Stimulated activated naive B cell treated with anti-CD40 and anti-IgM and Interleukin-4, amounts not matched to agents 10 μg/mL and 1 μg/mL and 100 μg/mL, for 72 hours (primary cell): ENCODE data around the gene LRP1.
A peak's percentile ranks its signal among the peaks of the same experiment; 100 is the strongest.

Source experiments
- ATAC-seq, 2 donors: fragments of 150-1000 bp; cut with Tn5 transposase; replicated peaks; 2 replicates each; pipeline ENCODE4 v1.10.0; 2021; ENCODE audit warnings: moderate library complexity in 1 of 2
- DNase-seq: peaks from one replicate; pipeline ENCODE4 v3.0.0; 2021
- H3K27ac Mint-ChIP-seq: one replicate; pipeline ENCODE4 v1.8.0; 2022; ENCODE audit warnings: mild to moderate bottlenecking, mixed read lengths
- H3K27me3 Mint-ChIP-seq, 2 donors: one replicate each; pipeline ENCODE4 v1.8.0; 2022; ENCODE audit warnings: mixed read lengths in 2 of 2
- H3K36me3 Mint-ChIP-seq, 2 donors: one replicate each; pipeline ENCODE4 v1.8.0; 2022; ENCODE audit warnings: mixed read lengths in 2 of 2, mild to moderate bottlenecking in 1 of 2
- H3K4me1 Mint-ChIP-seq, 2 donors: one replicate each; pipeline ENCODE4 v1.8.0; 2022; ENCODE audit warnings: mixed read lengths in 2 of 2, mild to moderate bottlenecking in 1 of 2
- H3K4me3 Mint-ChIP-seq, 2 donors: one replicate each; pipeline ENCODE4 v1.8.0; 2022; ENCODE audit warnings: mild to moderate bottlenecking in 2 of 2, mixed read lengths in 2 of 2, moderate library complexity in 1 of 2
- H3K9me3 Mint-ChIP-seq, 2 donors: one replicate each; pipeline ENCODE4 v1.8.0; 2022; ENCODE audit warnings: mixed read lengths in 2 of 2, mild to moderate bottlenecking in 1 of 2

Gene LRP1

GRCh38 chr12:57195611-57196371 lies 67.5 kb downstream of the LRP1 start:
- H3K36me3 Mint-ChIP-seq = no peaks in the 10 kb centered on the region
- no peak overlapping the region for H3K4me3 Mint-ChIP-seq
- H3K27me3 Mint-ChIP-seq = peaks cover 0 to 19% of the 10 kb centered on the region in 2 donors
- no peaks in the 10 kb centered on the region for H3K9me3 Mint-ChIP-seq
- DNase-seq (no peak), ATAC-seq (no peak)
- H3K27ac Mint-ChIP-seq = no peak overlapping the region
- no peaks in the 10 kb centered on the region for H3K4me1 Mint-ChIP-seq

DNA sequence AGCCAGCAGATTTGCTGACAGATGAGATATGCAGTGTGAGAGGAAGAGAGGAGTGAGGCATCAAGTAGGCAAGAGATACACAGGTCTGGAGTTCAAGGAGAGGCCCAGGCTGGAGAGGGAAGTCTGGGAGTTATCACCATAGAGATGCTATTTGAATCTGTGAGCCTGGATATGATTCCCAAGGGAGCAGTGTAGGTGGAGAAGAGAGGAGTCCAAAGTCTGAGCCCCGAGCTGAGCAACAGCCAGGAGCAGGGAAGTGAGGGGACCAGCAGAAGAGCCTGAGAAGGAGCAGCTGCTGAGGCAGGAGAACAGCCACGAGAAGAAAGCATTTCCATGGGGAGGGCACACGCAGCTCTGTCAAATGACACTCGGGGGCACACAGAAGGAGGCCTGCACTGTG lies 68.2 kb downstream of the LRP1 start:
- no peak overlapping the region for H3K27ac Mint-ChIP-seq
- no peak for ATAC-seq

GRCh38 chr12:57196956-57197355 lies 68.7 kb downstream of the LRP1 start:
- H3K27me3 Mint-ChIP-seq = peaks cover 0 to 19% of the 10 kb centered on the region in 2 donors
- no peaks in the 10 kb centered on the region for H3K9me3 Mint-ChIP-seq
- DNase-seq = no peak
- H3K27ac Mint-ChIP-seq = no peak overlapping the region
- no peak overlapping the region for H3K4me3 Mint-ChIP-seq
- H3K4me1 Mint-ChIP-seq = no peaks in the 10 kb centered on the region
- ATAC-seq = no peak
- H3K36me3 Mint-ChIP-seq = no peaks in the 10 kb centered on the region

More for the DNA sequence above, 68.2 kb downstream of the LRP1 start:
- no peaks in the 10 kb centered on the region for H3K4me1 Mint-ChIP-seq
- H3K4me3 Mint-ChIP-seq = no peak overlapping the region
- no peaks in the 10 kb centered on the region for H3K9me3 Mint-ChIP-seq
- H3K36me3 Mint-ChIP-seq = no peaks in the 10 kb centered on the region
- no peak for DNase-seq
- peaks cover 0 to 19% of the 10 kb centered on the region in 2 donors for H3K27me3 Mint-ChIP-seq

DNA sequence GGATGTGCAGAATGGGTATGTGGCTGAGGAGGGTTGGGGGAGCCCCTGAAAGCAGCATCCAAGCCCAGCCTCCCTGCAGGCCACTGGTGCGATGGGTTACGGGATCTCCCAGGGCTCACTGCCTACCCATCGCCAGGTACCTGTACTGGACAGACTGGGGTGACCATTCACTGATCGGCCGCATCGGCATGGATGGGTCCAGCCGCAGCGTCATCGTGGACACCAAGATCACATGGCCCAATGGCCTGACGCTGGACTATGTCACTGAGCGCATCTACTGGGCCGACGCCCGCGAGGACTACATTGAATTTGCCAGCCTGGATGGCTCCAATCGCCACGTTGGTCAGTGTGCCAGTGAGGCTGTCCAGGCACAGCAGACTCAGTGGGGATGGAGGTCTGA lies 70.0 kb downstream of the LRP1 start:
- DNase-seq = no peak
- no peaks in the 10 kb centered on the region for H3K36me3 Mint-ChIP-seq
- H3K27ac Mint-ChIP-seq = no peak overlapping the region
- H3K4me1 Mint-ChIP-seq = no peaks in the 10 kb centered on the region
- H3K4me3 Mint-ChIP-seq = no peak overlapping the region
- H3K27me3 Mint-ChIP-seq = peaks cover 0 to 16% of the 10 kb centered on the region in 2 donors
- ATAC-seq = no peak
- H3K9me3 Mint-ChIP-seq = no peaks in the 10 kb centered on the region

DNA sequence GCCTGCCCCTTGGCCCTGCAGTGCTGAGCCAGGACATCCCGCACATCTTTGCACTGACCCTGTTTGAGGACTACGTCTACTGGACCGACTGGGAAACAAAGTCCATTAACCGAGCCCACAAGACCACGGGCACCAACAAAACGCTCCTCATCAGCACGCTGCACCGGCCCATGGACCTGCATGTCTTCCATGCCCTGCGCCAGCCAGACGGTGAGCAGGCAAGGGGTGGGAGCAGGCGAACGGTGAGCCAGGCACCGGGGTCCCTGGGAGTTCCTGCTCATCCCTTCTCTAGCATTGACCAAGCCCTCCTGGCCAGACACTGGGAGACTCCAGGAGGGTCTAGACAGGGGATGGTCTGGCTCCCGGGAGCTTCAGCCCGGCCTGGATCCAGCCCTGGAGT lies 70.9 kb downstream of the LRP1 start:
- no peak for DNase-seq
- H3K27ac Mint-ChIP-seq = no peak overlapping the region
- no peak for ATAC-seq
- peaks cover 0 to 16% of the 10 kb centered on the region in 2 donors for H3K27me3 Mint-ChIP-seq
- H3K9me3 Mint-ChIP-seq = no peaks in the 10 kb centered on the region
- no peaks in the 10 kb centered on the region for H3K36me3 Mint-ChIP-seq
- no peak overlapping the region for H3K4me3 Mint-ChIP-seq
- H3K4me1 Mint-ChIP-seq = no peaks in the 10 kb centered on the region

DNA sequence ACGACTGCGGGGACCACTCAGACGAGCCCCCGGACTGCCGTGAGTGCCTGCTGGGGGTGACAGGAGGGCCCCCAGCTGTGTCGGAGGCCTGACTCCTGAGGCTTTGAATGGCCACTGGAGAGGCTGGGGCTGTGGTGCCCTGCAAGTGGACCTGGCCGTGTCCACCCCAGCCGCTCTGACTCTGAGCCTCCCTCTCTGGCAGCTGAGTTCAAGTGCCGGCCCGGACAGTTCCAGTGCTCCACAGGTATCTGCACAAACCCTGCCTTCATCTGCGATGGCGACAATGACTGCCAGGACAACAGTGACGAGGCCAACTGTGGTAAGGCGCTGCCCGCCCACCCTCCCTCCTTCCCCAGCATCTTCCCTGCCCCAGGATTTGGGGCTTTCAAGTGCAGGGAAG lies 72.2 kb downstream of the LRP1 start:
- Mint-ChIP-seq H3K27ac (no peak overlapping the region), H3K36me3 (no peaks in the 10 kb centered on the region), H3K27me3 (peaks cover 3 to 19% of the 10 kb centered on the region in 2 donors), H3K4me3 (no peak overlapping the region), H3K9me3 (no peaks in the 10 kb centered on the region), H3K4me1 (no peaks in the 10 kb centered on the region)
- no peak for DNase-seq
- no peak for ATAC-seq

DNA sequence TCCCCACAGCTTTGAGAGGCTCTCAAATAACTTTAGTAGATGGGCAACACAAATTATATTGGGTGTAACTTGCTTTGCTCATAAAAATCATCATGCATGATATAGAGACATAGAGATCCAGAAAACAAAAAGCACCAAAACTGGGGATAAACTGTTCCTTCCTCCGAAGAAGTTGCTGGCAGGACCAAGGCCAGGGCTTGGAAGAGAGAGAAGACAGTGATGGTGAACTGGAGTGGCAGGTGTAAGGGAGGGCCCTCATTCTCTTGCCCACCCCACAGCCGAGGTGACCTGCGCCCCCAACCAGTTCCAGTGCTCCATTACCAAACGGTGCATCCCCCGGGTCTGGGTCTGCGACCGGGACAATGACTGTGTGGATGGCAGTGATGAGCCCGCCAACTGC lies 72.9 kb downstream of the LRP1 start:
- Mint-ChIP-seq H3K9me3 (no peaks in the 10 kb centered on the region), H3K27ac (no peak overlapping the region), H3K27me3 (peaks cover 3 to 19% of the 10 kb centered on the region in 2 donors), H3K36me3 (no peaks in the 10 kb centered on the region), H3K4me1 (no peaks in the 10 kb centered on the region), H3K4me3 (no peak overlapping the region)
- no peak for ATAC-seq
- no peak for DNase-seq

DNA sequence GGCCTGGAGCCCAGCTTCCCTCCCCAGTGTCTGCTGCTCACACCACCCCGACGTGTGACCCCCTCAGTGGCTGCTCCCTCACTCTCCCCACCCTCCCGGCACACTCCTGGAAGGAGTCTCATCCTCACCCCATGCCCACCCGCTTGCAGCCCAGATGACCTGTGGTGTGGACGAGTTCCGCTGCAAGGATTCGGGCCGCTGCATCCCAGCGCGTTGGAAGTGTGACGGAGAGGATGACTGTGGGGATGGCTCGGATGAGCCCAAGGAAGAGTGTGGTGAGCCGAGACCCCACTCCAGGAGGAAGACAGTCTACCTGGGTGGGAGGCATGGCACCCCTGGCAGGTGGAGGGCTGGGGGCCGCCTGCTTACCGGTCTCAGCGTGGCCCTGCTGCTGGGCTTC lies 73.3 kb downstream of the LRP1 start:
- Mint-ChIP-seq H3K9me3 (no peaks in the 10 kb centered on the region), H3K27me3 (peaks cover 3 to 19% of the 10 kb centered on the region in 2 donors), H3K27ac (no peak overlapping the region), H3K36me3 (no peaks in the 10 kb centered on the region), H3K4me3 (no peak overlapping the region), H3K4me1 (no peaks in the 10 kb centered on the region)
- DNase-seq = no peak
- no peak for ATAC-seq

- H3K27me3 Mint-ChIP-seq = peaks cover 3 to 17% of the 10 kb centered on the region in 2 donors
- H3K36me3 Mint-ChIP-seq = no peaks in the 10 kb centered on the region
- no peak overlapping the region for H3K4me3 Mint-ChIP-seq
- no peak overlapping the region for H3K27ac Mint-ChIP-seq
- H3K9me3 Mint-ChIP-seq = no peaks in the 10 kb centered on the region
- ATAC-seq (no peak), DNase-seq (no peak)
- no peaks in the 10 kb centered on the region for H3K4me1 Mint-ChIP-seq
Observed at GRCh38 chr12:57202321-57202720, 74.0 kb downstream of the LRP1 start.

GRCh38 chr12:57203201-57203600 lies 74.9 kb downstream of the LRP1 start:
- H3K36me3 Mint-ChIP-seq = no peaks in the 10 kb centered on the region
- no peak overlapping the region for H3K4me3 Mint-ChIP-seq
- H3K27me3 Mint-ChIP-seq = peaks cover 3 to 11% of the 10 kb centered on the region in 2 donors
- H3K4me1 Mint-ChIP-seq = no peaks in the 10 kb centered on the region
- no peak for DNase-seq
- no peaks in the 10 kb centered on the region for H3K9me3 Mint-ChIP-seq
- no peak for ATAC-seq
- H3K27ac Mint-ChIP-seq = no peak overlapping the region

- DNase-seq = no peak
- no peak overlapping the region for H3K27ac Mint-ChIP-seq
- peaks cover 3 to 11% of the 10 kb centered on the region in 2 donors for H3K27me3 Mint-ChIP-seq
Observed at GRCh38 chr12:57203791-57204190, 75.5 kb downstream of the LRP1 start.

DNA sequence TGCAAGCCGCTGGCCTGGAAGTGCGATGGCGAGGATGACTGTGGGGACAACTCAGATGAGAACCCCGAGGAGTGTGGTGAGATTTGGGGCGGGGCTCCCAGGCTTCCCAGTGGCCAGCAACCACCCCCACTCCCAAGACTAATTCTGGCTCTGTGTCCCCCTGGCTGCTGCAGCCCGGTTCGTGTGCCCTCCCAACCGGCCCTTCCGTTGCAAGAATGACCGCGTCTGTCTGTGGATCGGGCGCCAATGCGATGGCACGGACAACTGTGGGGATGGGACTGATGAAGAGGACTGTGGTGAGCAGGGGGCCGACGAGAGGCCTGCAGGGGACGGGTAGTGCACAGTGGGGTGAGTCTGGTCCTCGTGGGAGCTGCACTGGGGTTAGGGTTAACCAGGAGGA lies 76.2 kb downstream of the LRP1 start:
- Mint-ChIP-seq H3K4me1 (peaks cover 0 to 2% of the 10 kb centered on the region in 2 donors), H3K4me3 (no peak overlapping the region), H3K27me3 (peaks cover 3 to 11% of the 10 kb centered on the region in 2 donors), H3K9me3 (no peaks in the 10 kb centered on the region), H3K36me3 (no peaks in the 10 kb centered on the region), H3K27ac (no peak overlapping the region)
- ATAC-seq (no peak), DNase-seq (no peak)

More at GRCh38 chr12:57203791-57204190, 75.5 kb downstream of the LRP1 start:
- Mint-ChIP-seq H3K4me3 (no peak overlapping the region), H3K4me1 (peaks cover 0 to 2% of the 10 kb centered on the region in 2 donors), H3K9me3 (no peaks in the 10 kb centered on the region), H3K36me3 (no peaks in the 10 kb centered on the region)
- ATAC-seq = no peak

DNA sequence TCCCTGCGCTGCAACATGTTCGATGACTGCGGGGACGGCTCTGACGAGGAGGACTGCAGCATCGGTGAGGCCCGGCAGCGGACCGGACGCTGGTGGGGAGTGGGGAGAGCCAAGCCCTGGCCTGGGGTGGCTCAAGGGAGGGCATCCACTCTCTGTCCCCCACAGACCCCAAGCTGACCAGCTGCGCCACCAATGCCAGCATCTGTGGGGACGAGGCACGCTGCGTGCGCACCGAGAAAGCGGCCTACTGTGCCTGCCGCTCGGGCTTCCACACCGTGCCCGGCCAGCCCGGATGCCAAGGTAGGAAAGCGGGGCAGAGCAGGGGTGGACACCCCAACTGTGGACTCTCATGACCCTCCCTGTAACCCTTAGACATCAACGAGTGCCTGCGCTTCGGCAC lies 76.9 kb downstream of the LRP1 start:
- no peak for DNase-seq
- no peak for ATAC-seq
- Mint-ChIP-seq H3K27me3 (peaks cover 5 to 13% of the 10 kb centered on the region in 2 donors), H3K4me1 (peaks cover 0 to 2% of the 10 kb centered on the region in 2 donors), H3K27ac (no peak overlapping the region), H3K36me3 (no peaks in the 10 kb centered on the region), H3K4me3 (no peak overlapping the region), H3K9me3 (no peaks in the 10 kb centered on the region)

DNA sequence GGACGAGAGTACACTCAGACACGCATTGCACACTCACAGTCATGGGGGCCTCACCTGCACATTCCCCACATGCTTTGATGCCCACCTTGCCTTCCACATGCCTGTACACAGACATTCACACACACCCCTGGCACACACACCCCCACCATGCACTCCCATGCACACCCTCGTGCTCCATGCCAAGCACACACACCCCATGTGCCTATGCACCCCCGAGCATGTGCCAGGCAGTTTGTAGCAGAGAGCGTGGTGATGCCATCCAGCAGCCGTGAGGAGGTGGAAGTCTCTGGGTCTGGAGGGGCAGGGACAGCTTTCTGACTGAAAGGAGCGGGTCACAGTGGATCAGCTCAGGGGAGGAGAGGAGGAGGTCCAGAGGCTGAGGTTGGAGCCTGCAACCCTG lies 77.6 kb downstream of the LRP1 start:
- H3K4me3 Mint-ChIP-seq = no peak overlapping the region
- peaks cover 10 to 16% of the 10 kb centered on the region in 2 donors for H3K27me3 Mint-ChIP-seq
- ATAC-seq = peak in 1 of 2 donors; percentile 19
- no peak for DNase-seq
- H3K4me1 Mint-ChIP-seq = peaks cover 0 to 2% of the 10 kb centered on the region in 2 donors
- H3K27ac Mint-ChIP-seq = no peak overlapping the region
- H3K36me3 Mint-ChIP-seq = no peaks in the 10 kb centered on the region
- no peaks in the 10 kb centered on the region for H3K9me3 Mint-ChIP-seq
